Transverse colon (tissue), 4 donors: ENCODE data around the gene SSC5D. TPM values are rescaled to one million over a fixed set of nuclear protein-coding genes. Genes with fewer than 3 reads are reported as not detected.
A peak's percentile ranks its signal among the peaks of the same experiment; 100 is the strongest.

Source experiments
- DNase-seq: peaks from one replicate; pipeline ENCODE4 v3.0.0-alpha.2; 2019
- H3K27ac ChIP-seq, 4 donors: fragments of 200-600 bp; sonication (generic); 2 replicates each; pipeline ENCODE4 v1.5.1; 2016 to 2018; ENCODE audit warnings: inconsistent platforms in 4 of 4
- H3K27me3 ChIP-seq: fragments of 200-600 bp; sonication (generic); 2 replicates; pipeline ENCODE4 v1.5.1; 2017; ENCODE audit warnings: inconsistent platforms
- H3K36me3 ChIP-seq, 4 donors: fragments of 200-600 bp; sonication (generic); 2 replicates each; pipeline ENCODE4 v1.5.1; 2017 to 2019; ENCODE audit warnings: inconsistent platforms in 4 of 4
- H3K4me1 ChIP-seq, 4 donors: fragments of 200-600 bp; sonication (generic); 2 replicates each; pipeline ENCODE4 v1.5.1; 2017 to 2020; ENCODE audit warnings: inconsistent platforms in 4 of 4
- H3K4me3 ChIP-seq, 4 donors: fragments of 200-600 bp; sonication (generic); 1 replicate in 1 of 4; 2 replicates in 3 of 4; pipeline versions ENCODE4 v1.5.1 to v1.6.1; 2017 to 2019; ENCODE audit warnings: inconsistent platforms in 4 of 4
- H3K9me3 ChIP-seq, 2 donors: fragments of 200-600 bp; sonication (generic); 2 replicates each; pipeline ENCODE4 v1.5.1; 2017 to 2019; ENCODE audit warnings: inconsistent platforms in 2 of 2
- CTCF ChIP-seq, 5 experiments: fragments of 200-600 bp in 3 of 5; fragments of 450-650 bp in 2 of 5; sonication (generic) in 3 of 5; IDR thresholded peaks; 1 replicate in 2 of 5; 2 replicates in 3 of 5; pipeline ENCODE4 v1.5.1; 2016 to 2017; ENCODE audit warnings: antibody characterized with exemption in 5 of 5, inconsistent platforms in 3 of 5, mild to moderate bottlenecking in 2 of 5, moderate library complexity in 1 of 5
- EP300 ChIP-seq: sonication (generic); formaldehyde crosslinking; IDR thresholded peaks from one replicate; pipeline ENCODE4 v1.6.1; 2017; ENCODE audit warnings: antibody characterized with exemption, low read depth
- POLR2A ChIP-seq: fragments of 450-650 bp; IDR thresholded peaks from one replicate; pipeline ENCODE4 v1.6.1; 2016; ENCODE audit warnings: antibody characterized with exemption, mild to moderate bottlenecking, moderate library complexity
- POLR2AphosphoS5 ChIP-seq, 3 donors: sonication (generic); formaldehyde crosslinking; IDR thresholded peaks; one replicate each; pipeline ENCODE4 v1.6.1; 2016; ENCODE audit warnings: antibody characterized with exemption in 3 of 3
- WGBS, 2 donors: methylation state at CpG; one replicate each; pipeline ENCODE4 v1.1.5; 2018; ENCODE audit warnings: low coverage in 1 of 2; 5-methylcytosine and 5-hydroxymethylcytosine counted together
- in situ Hi-C, 4 donors: fragments of 200-750 bp; cut with MboI; loops; one replicate each; pipeline versions ENCODE4 v1.15.0 to v1.15.1; 2017; ENCODE audit warnings: low sequenced_read_pairs in 3 of 4, low pct_ligation_motif_present in 1 of 4, low pct_unique_long_range_greater_than_20kb in 1 of 4
- intact Hi-C: fragments of 100-400 bp; cut with DNase I; formaldehyde crosslinking; loops from one replicate; pipeline ENCODE4 v1.15.1; 2023; ENCODE audit warnings: low total_unique reads
- total RNA-seq, 4 donors: library from RNA; depleted of rRNA; stranded (reverse); fragments of >200 nt; gene quantifications; one replicate each; pipeline ENCODE4 v1.1.0, GENCODE V29; 2016

The SSC5D gene
- total RNA-seq, 4 donors from 2014 or later: 3.4 to 41.2 (median 11.1) TPM

GRCh38 chr19:55457683-55458457 lies 30.4 kb upstream of the SSC5D start:
- 78 to 84% methylated on average over 7 to 16 of the region's 16 CpGs for WGBS, 2 donors
- Histone ChIP-seq H3K4me1 (peaks cover 6 to 28% (median 20%) of the 10 kb centered on the region in 4 donors), H3K27ac (no peak overlapping the region), H3K4me3 (no peak overlapping the region), H3K9me3 (no peaks in the 10 kb centered on the region), H3K36me3 (no peaks in the 10 kb centered on the region), H3K27me3 (peaks cover under 1% of the 10 kb centered on the region)
- no peak for DNase-seq
- in situ Hi-C loops (no loop called here), intact Hi-C loops (no loop called here)
- TF ChIP-seq POLR2A (no peak), POLR2AphosphoS5 (IDR thresholded peaks at IDR 0.05) (no peak), CTCF (IDR thresholded peaks at IDR 0.05) (no peak), EP300 (no peak)

GRCh38 chr19:55459551-55459949 lies 28.7 kb upstream of the SSC5D start:
- no peak overlapping the region for H3K4me3 ChIP-seq
- H3K27ac ChIP-seq: peak overlapping the region; percentile 91 to 98 (median 96)
- intact Hi-C loops (no loop called here), in situ Hi-C loops (no loop called here)
- WGBS, 2 donors: 58 to 78% methylated on average over 2 to 8 of the region's 8 CpGs
- H3K4me1 ChIP-seq: peaks cover 6 to 28% (median 20%) of the 10 kb centered on the region in 4 donors
- H3K9me3 ChIP-seq: no peaks in the 10 kb centered on the region
- TF ChIP-seq POLR2A (no peak), CTCF (IDR thresholded peaks at IDR 0.05) (no peak), EP300 (no peak), POLR2AphosphoS5 (IDR thresholded peaks at IDR 0.05) (no peak)
- no peaks in the 10 kb centered on the region for H3K27me3 ChIP-seq
- H3K36me3 ChIP-seq: no peaks in the 10 kb centered on the region
- DNase-seq: no peak

GRCh38 chr19:55459950-55460657 lies 28.1 kb upstream of the SSC5D start:
- peaks cover 6 to 28% (median 20%) of the 10 kb centered on the region in 4 donors for H3K4me1 ChIP-seq
- peak overlapping the region in 3 of 4 donors; percentile 74 to 97 (median 74) for H3K4me3 ChIP-seq
- intact Hi-C loops: no loop called here
- in situ Hi-C loops: no loop called here
- DNase-seq: no peak
- TF ChIP-seq POLR2AphosphoS5 (IDR thresholded peaks at IDR 0.05): no peak
- TF ChIP-seq POLR2A: no peak
- TF ChIP-seq CTCF (IDR thresholded peaks at IDR 0.05): no peak
- TF ChIP-seq EP300: no peak
- H3K27ac ChIP-seq: peak overlapping the region; percentile 91 to 98 (median 96)
- no peaks in the 10 kb centered on the region for H3K36me3 ChIP-seq
- H3K9me3 ChIP-seq: no peaks in the 10 kb centered on the region
- WGBS, 2 donors: 25 to 34% methylated on average over 4 to 16 of the region's 16 CpGs
- no peaks in the 10 kb centered on the region for H3K27me3 ChIP-seq

GRCh38 chr19:55460670-55461258 lies 27.5 kb upstream of the SSC5D start:
- H3K4me1 ChIP-seq: peaks cover 6 to 28% (median 20%) of the 10 kb centered on the region in 4 donors
- WGBS, 2 donors: 10 to 15% methylated on average over 14 to 23 of the region's 24 CpGs
- TF ChIP-seq POLR2AphosphoS5 (IDR thresholded peaks at IDR 0.05) (no peak), EP300 (no peak), CTCF (IDR thresholded peaks at IDR 0.05) (no peak), POLR2A (no peak)
- peak overlapping the region; percentile 91 to 98 (median 96) for H3K27ac ChIP-seq
- no peaks in the 10 kb centered on the region for H3K27me3 ChIP-seq
- intact Hi-C loops (no loop called here), in situ Hi-C loops (no loop called here)
- peak; percentile 86 for DNase-seq
- H3K36me3 ChIP-seq: no peaks in the 10 kb centered on the region
- no peaks in the 10 kb centered on the region for H3K9me3 ChIP-seq
- peak overlapping the region; percentile 74 to 98 (median 86) for H3K4me3 ChIP-seq
